Epithelial cell of proximal tubule (primary cell): ENCODE measurements around the gene NFAM1. TPM values are rescaled to one million over a fixed set of nuclear protein-coding genes. Genes with fewer than 3 reads are reported as not detected.

ENCODE experiments used
- DNase-seq: peaks from one replicate; pipeline ENCODE4 v3.0.0-alpha.2; 2011; ENCODE audit warnings: low read depth
- H3K4me3 ChIP-seq: 2 replicates; pipeline ENCODE4 v1.5.1; 2011; ENCODE audit warnings: low read depth, mild to moderate bottlenecking, low read length
- CTCF ChIP-seq: conservative IDR thresholded peaks from 2 replicates; pipeline ENCODE4 v1.5.1; 2012; ENCODE audit warnings: low read depth, mild to moderate bottlenecking, low read length
- total RNA-seq: library from RNA; depleted of rRNA; stranded (reverse); fragments of >200 nt; gene quantifications from 2 replicates; pipeline ENCODE4 v1.2.3, GENCODE V29; 2015

The NFAM1 gene
- total RNA-seq, 1 donor from 2014 or later, result not detected

DNA sequence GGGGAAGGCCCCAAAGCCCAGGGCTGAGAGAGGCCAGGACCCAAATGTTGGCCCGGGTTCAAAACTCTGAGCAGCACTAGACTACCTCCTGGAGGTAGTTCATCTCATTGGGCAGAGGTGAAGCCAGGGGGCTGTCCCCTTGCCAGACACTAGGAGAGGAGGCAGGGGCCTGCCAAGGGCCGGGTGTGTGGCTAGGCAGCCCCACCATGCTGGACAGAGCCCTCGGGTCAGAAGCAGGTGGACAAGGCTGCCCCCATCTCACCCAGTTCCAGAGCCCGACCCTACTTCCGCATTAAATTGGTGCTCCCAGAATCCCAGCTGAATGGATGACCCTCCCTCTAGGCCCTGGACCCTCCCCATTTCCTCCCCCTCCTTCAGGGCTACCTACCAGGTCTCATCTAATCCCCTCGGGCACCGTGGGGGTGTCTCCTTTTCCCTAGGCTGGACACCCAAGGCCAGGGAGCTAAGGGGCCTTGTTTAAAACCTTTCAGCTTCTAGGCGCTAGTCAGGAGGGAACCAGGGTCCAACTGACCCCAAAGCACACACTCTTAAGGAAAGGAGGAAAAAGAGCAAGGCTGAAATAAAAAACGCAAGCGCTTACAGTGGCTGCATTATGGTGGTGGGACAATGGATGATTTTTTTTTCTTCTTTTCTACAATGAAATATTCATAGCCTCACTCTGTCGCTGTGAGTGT, 89.6 kb downstream of the NFAM1 start:
- DNase-seq, result no peak
- no peak for TF ChIP-seq CTCF
- peak overlapping the region; percentile 46 for H3K4me3 ChIP-seq

DNA sequence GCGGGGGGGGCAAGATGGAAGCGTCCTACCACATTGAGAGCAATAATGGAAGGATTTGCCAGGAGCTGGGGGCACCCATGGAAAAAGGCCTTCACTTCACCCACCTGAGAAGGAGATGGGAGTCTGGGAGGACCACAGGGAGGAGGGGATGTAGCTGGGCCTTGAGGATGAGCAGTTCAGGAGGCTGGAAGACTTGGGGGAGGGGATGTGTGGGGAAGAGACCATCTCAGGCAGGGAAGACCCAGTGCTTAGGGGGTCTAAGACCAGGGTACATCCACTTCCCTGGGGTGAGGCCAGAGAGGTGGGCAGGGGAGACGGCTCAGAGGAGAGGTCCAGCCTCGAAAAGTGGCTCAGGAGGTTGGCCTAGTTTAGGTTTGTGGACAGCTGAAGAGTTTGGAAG, 90.4 kb downstream of the NFAM1 start:
- TF ChIP-seq CTCF, result no peak
- H3K4me3 ChIP-seq, result no peak overlapping the region
- no peak for DNase-seq

DNA sequence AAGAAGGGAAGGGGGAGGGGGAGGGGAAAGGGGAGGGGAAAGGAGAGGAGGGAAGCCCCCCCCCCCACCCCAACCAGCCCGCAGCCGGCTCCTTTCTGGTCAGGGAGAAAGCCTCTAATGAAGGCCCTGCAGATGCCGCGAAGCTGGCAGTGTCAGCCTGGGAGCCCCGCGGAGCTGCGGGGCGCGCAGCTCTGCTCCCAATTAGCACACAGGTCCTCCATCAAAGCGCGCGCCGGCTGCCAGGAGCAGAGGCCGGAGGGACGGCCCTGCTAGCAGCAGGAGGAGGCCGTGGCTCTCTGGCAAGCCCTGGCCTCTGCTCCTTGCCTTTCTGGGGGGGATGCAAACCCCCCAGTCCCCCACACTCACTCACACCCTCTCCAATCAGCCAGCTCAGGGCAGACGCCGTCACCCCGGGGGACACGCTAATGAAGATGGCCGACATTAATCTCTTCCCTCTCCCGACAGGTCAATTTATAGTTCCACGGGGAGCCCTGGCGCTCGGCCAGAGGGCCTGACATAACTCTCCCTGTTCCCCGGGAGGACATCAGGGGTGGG, 91.3 kb downstream of the NFAM1 start:
- DNase-seq, result no peak
- no peak overlapping the region for H3K4me3 ChIP-seq
- TF ChIP-seq CTCF, result no peak

DNA sequence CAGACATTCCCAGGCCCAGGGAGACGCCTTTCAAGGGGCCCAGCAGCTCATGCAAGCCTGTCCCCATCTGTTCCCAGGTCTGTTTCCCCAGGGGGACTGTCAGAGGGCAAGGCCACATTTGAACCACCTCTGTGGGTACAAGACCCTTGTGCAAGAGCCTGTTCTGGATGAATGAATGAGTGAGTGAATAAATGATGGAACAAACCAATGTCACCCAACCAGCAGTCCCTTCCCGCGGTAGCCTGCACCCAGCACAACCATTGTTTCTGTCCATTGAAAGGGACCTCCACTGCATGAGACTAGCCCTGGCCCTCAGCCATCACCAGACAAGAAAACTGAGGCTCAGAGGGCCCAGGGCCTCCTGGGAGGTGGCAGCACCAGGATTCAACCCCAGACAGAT, 92.1 kb downstream of the NFAM1 start:
- no peak for TF ChIP-seq CTCF
- no peak for DNase-seq
- no peak overlapping the region for H3K4me3 ChIP-seq

DNA sequence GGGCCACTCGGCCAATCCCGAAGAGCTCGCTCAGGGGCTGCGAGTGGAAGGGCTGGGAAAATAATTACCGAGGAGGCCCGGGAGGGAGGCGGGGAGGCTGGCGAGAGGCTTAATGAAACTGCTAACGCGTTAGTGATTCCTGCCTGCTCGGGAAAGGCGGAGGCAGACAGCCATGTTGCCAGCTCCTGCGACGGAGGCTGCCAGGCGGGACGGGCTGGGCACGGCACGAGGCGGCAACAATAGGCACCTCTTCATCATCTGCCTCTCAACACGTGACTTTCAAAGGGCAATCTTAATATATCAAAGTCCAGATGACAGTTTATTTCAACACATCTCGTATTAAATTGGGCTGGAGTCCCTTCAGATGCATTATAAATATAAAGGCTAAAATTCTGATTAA, 93.7 kb downstream of the NFAM1 start:
- no peak for DNase-seq
- no peak overlapping the region for H3K4me3 ChIP-seq
- no peak for TF ChIP-seq CTCF

- no peak overlapping the region for H3K4me3 ChIP-seq
- DNase-seq, result no peak
- no peak for TF ChIP-seq CTCF
These were observed 94.8 kb downstream of the NFAM1 start for GRCh38 chr22:42337356-42337755.
